Neural progenitor cell (in vitro differentiated cells): Measurements from ENCODE around the gene TCEAL1. TPM values are rescaled to one million over a fixed set of nuclear protein-coding genes. Genes with fewer than 3 reads are reported as not detected.
"Not testable (repeated sequence)": the region's sequence is repeated elsewhere in the genome, so short reads cannot be mapped to it uniquely, and the experiment has no call there.

Experiments
- DNase-seq: peaks from one replicate; pipeline ENCODE4 v3.0.0-alpha.2; 2016; ENCODE audit warnings: low spot score
- H2AFZ ChIP-seq: fragments of 200-600 bp; sonication (generic); replicated peaks from 2 replicates; pipeline ENCODE4 v1.6.1; 2016; ENCODE audit warnings: antibody characterized with exemption
- H3F3A ChIP-seq: fragments of 200-600 bp; sonication (generic); 2 replicates; pipeline ENCODE4 v1.6.1; 2016; ENCODE audit warnings: antibody characterized with exemption, low read depth
- H3K27ac ChIP-seq: fragments of 200-600 bp; sonication (generic); 2 replicates; pipeline ENCODE4 v1.5.1; 2016; ENCODE audit warnings: mild to moderate bottlenecking
- H3K27me3 ChIP-seq: fragments of 200-600 bp; sonication (generic); 2 replicates; pipeline ENCODE4 v1.6.1; 2016; ENCODE audit warnings: mild to moderate bottlenecking, moderate library complexity
- H3K36me3 ChIP-seq: fragments of 200-600 bp; sonication (generic); 2 replicates; pipeline ENCODE4 v1.5.1; 2016
- H3K4me1 ChIP-seq: fragments of 200-600 bp; sonication (generic); 2 replicates; pipeline ENCODE4 v1.6.1; 2016; ENCODE audit warnings: mixed run types
- H3K4me2 ChIP-seq: fragments of 200-600 bp; sonication (generic); 2 replicates; pipeline ENCODE4 v1.6.1; 2016
- H3K4me3 ChIP-seq: fragments of 200-600 bp; sonication (generic); 2 replicates; pipeline ENCODE4 v1.5.1; 2016
- H3K79me2 ChIP-seq: fragments of 200-600 bp; sonication (generic); 2 replicates; pipeline ENCODE4 v1.6.1; 2016; ENCODE audit warnings: low read depth
- H3K9ac ChIP-seq: fragments of 200-600 bp; sonication (generic); 2 replicates; pipeline ENCODE4 v1.6.1; 2016
- H3K9me3 ChIP-seq: fragments of 200-600 bp; sonication (generic); 2 replicates; pipeline ENCODE4 v1.5.1; 2016; ENCODE audit warnings: low read depth
- H4K20me1 ChIP-seq: fragments of 200-600 bp; sonication (generic); 2 replicates; pipeline ENCODE4 v1.6.1; 2016; ENCODE audit warnings: low read depth
- H3K27ac Mint-ChIP-seq: 3 replicates; pipeline ENCODE4 v1.8.0; 2021; ENCODE audit warnings: mixed read lengths
- H3K27me3 Mint-ChIP-seq: 2 replicates; pipeline ENCODE4 v1.8.0; 2022; ENCODE audit warnings: low read depth, mild to moderate bottlenecking, inconsistent platforms, moderate library complexity, mixed read lengths; ENCODE audit not compliant: insufficient read depth
- H3K36me3 Mint-ChIP-seq: 3 replicates; pipeline ENCODE4 v1.8.0; 2021; ENCODE audit warnings: mixed read lengths
- H3K4me1 Mint-ChIP-seq: 3 replicates; pipeline ENCODE4 v1.8.0; 2021; ENCODE audit warnings: mixed read lengths
- H3K4me3 Mint-ChIP-seq: 3 replicates; pipeline ENCODE4 v1.8.0; 2021; ENCODE audit warnings: mild to moderate bottlenecking, moderate library complexity, mixed read lengths
- H3K9me3 Mint-ChIP-seq: 3 replicates; pipeline ENCODE4 v1.8.0; 2020; ENCODE audit warnings: mixed read lengths
- EZH2 ChIP-seq: fragments of 200-600 bp; sonication (generic); IDR thresholded peaks from 2 replicates; pipeline ENCODE4 v1.6.1; 2017; ENCODE audit warnings: antibody characterized with exemption, mild to moderate bottlenecking, moderate library complexity
- EZH2phosphoT487 ChIP-seq: fragments of 200-600 bp; sonication (generic); IDR thresholded peaks from 2 replicates; pipeline ENCODE4 v1.6.1; 2017; ENCODE audit warnings: antibody characterized with exemption
- total RNA-seq: library from RNA; depleted of rRNA; stranded (reverse); fragments of >200 nt; gene quantifications from 2 replicates; pipeline ENCODE4 v1.2.3, GENCODE V29; 2015; ENCODE audit warnings: low replicate concordance
- TF ChIP-seq, protein P1 (sequence below): fragments of 200-600 bp; sonication (generic); IDR thresholded peaks from 2 replicates; pipeline ENCODE4 v1.5.1; 2017; ENCODE audit warnings: antibody characterized with exemption, mild to moderate bottlenecking

TCEAL1 gene
- total RNA-seq, 1 donor from 2014 or later = 15.4 TPM

DNA sequence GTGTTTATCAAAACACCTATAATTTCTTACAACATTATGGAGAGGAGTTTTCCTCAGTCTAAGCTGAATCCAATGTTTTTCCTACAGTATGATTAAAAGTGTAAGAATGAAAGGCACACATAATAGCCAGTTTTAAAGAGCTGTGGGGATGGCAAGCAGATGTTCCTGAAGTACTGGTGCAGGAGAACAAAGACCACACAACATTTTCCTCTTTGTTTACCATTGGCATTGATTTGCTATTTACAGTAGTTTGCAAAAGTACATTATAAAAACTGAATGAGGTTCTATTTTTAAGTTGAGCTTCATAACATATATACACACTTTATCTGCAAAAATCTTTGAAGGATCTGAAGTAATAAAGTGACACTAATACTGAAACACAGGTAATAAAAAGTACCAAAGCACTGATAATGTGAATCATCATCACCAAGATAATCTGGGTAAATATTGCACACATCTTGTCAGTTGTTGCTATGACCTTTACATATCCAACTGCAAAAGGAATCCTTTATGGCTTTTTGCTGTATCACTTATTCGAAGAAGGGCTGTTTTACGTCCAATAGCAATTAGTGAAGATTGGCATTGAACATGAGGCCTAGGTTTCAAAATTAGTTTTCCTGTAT lies 22.5 kb downstream of the TCEAL1 start:
- Mint-ChIP-seq H3K9me3 (peaks cover 8% of the 10 kb centered on the region), H3K4me3 (no peak overlapping the region), H3K4me1 (no peaks in the 10 kb centered on the region), H3K36me3 (no peaks in the 10 kb centered on the region), H3K27ac (no peak overlapping the region), H3K27me3 (no peaks in the 10 kb centered on the region)
- no peak overlapping the region for H3K27ac ChIP-seq
- no peaks in the 10 kb centered on the region for H3F3A ChIP-seq
- no peaks in the 10 kb centered on the region for H3K9me3 ChIP-seq
- H3K79me2 ChIP-seq = no peaks in the 10 kb centered on the region
- no peak overlapping the region for H3K4me2 ChIP-seq
- H3K4me1 ChIP-seq = no peaks in the 10 kb centered on the region
- H2AFZ ChIP-seq = no peak overlapping the region
- no peak overlapping the region for H3K9ac ChIP-seq
- H4K20me1 ChIP-seq = no peaks in the 10 kb centered on the region
- no peak for DNase-seq
- TF ChIP-seq EZH2 (no peak), EZH2phosphoT487 (no peak)
- TF ChIP-seq, protein P1, sequence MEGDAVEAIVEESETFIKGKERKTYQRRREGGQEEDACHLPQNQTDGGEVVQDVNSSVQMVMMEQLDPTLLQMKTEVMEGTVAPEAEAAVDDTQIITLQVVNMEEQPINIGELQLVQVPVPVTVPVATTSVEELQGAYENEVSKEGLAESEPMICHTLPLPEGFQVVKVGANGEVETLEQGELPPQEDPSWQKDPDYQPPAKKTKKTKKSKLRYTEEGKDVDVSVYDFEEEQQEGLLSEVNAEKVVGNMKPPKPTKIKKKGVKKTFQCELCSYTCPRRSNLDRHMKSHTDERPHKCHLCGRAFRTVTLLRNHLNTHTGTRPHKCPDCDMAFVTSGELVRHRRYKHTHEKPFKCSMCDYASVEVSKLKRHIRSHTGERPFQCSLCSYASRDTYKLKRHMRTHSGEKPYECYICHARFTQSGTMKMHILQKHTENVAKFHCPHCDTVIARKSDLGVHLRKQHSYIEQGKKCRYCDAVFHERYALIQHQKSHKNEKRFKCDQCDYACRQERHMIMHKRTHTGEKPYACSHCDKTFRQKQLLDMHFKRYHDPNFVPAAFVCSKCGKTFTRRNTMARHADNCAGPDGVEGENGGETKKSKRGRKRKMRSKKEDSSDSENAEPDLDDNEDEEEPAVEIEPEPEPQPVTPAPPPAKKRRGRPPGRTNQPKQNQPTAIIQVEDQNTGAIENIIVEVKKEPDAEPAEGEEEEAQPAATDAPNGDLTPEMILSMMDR = no peak
- H3K4me3 ChIP-seq = no peak overlapping the region
- no peaks in the 10 kb centered on the region for H3K27me3 ChIP-seq
- no peaks in the 10 kb centered on the region for H3K36me3 ChIP-seq

DNA sequence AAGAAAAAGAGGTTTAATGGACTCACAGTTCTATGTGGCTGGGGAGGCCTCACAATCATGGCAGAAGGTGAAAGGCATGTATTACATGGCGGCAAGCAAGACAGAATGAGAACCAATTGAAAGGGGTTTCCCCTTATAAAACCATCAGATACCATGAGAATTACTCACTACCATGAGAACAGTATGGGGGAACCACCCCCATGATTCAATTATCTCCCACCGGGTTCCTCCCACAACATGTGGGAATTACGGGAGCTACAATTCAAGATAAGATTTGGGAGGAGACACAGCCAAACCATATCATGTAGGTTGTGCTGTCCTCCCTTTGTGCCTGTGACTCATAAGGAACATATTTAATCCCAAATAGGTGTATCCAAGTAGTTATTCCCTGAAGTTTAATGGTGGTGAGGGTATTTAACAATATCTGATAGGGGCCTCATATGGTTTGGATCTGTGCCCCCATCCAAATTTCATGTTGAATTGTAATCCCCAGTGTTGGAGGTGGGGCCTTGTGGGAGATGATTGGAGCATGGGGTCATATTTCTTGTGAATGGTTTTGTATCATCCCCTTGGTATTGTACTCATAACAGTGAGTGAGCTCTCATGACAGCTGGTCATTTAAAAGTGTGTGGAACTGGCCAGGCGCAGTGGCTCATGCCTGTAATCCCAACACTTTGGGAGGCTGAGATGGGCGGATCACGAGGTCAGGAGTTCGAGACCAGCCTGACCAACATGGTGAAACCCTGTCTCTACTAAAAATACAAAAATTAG lies 26.6 kb downstream of the TCEAL1 start:
- not testable (repeated sequence) for DNase-seq, H3K27me3 Mint-ChIP-seq

DNA sequence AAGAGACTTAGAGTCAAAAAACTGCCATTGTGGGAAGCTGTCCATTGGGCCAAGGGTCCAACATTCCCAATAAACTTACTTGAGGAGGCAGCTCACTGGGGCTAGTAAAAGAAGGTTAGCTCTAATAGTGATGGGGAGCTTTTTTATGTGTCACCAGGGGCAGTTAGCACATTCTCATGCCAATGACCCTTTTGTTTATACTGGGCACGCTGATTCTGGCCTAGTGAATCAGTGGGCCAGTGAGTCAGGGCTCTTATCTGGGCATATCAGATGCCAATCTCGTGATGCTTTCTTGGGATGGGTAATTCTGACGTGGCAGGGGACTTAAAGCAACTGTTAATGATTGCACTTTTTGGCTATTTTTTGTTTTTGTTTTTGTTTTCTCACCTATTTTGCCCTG lies 27.8 kb downstream of the TCEAL1 start:
- TF ChIP-seq, protein P1 = no peak
- TF ChIP-seq EZH2phosphoT487 (no peak), EZH2 (no peak)
- Histone ChIP-seq H3K27ac (no peak overlapping the region), H3F3A (no peaks in the 10 kb centered on the region), H3K9me3 (no peaks in the 10 kb centered on the region), H3K27me3 (no peaks in the 10 kb centered on the region), H2AFZ (no peak overlapping the region), H3K4me3 (no peak overlapping the region), H3K36me3 (no peaks in the 10 kb centered on the region), H3K4me2 (no peak overlapping the region), H3K4me1 (no peaks in the 10 kb centered on the region), H3K79me2 (no peaks in the 10 kb centered on the region), H4K20me1 (no peaks in the 10 kb centered on the region), H3K9ac (no peak overlapping the region)
- Mint-ChIP-seq H3K27me3 (no peaks in the 10 kb centered on the region), H3K36me3 (no peaks in the 10 kb centered on the region), H3K27ac (no peak overlapping the region), H3K4me1 (no peaks in the 10 kb centered on the region), H3K4me3 (no peak overlapping the region), H3K9me3 (peaks cover 2% of the 10 kb centered on the region)
- no peak for DNase-seq

More for the DNA sequence above, 26.6 kb downstream of the TCEAL1 start:
- H3K9me3 ChIP-seq, H3F3A ChIP-seq, H3K9me3 Mint-ChIP-seq, H2AFZ ChIP-seq, H3K4me1 ChIP-seq, H3K9ac ChIP-seq, H3K27ac Mint-ChIP-seq, H3K27me3 ChIP-seq, H3K4me3 ChIP-seq, H3K4me3 Mint-ChIP-seq, H3K36me3 ChIP-seq, H3K27ac ChIP-seq, H3K4me2 ChIP-seq, H4K20me1 ChIP-seq, H3K36me3 Mint-ChIP-seq, H3K79me2 ChIP-seq, H3K4me1 Mint-ChIP-seq: not testable (repeated sequence)

DNA sequence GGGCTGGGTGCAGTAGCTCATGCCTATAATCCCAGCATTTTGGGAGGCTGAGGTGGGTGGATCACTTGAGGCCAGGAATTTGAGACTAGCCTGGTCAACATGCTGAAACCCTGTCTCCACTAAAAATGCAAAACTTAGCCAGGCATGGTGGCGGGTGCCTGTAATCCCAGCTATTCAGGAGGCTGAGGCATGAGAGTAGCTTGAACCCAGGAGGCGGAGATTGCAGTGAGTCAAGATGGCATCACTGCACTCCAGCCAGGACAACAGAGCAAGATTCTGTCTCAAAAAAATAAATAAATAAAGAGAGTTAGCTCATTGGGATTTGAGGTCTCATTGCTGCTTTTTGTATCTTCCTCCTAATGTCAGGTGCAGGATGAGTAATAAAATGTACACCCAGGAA lies 28.3 kb downstream of the TCEAL1 start:
- not testable (repeated sequence) for H3K36me3 ChIP-seq, H3K4me3 Mint-ChIP-seq, H3K27me3 Mint-ChIP-seq, H3K9ac ChIP-seq, H2AFZ ChIP-seq, H3K27me3 ChIP-seq, H3K4me3 ChIP-seq, H3K4me1 Mint-ChIP-seq, H3K9me3 Mint-ChIP-seq, H3F3A ChIP-seq, H3K4me1 ChIP-seq, H4K20me1 ChIP-seq, DNase-seq, H3K36me3 Mint-ChIP-seq, H3K4me2 ChIP-seq, H3K79me2 ChIP-seq, H3K9me3 ChIP-seq, H3K27ac Mint-ChIP-seq, H3K27ac ChIP-seq
